ENCODE measurements around the gene ATG7.

- TF ChIP-seq ZNF274 (IDR thresholded peaks at IDR 0.05; ENCODE audit: low read length): no peak
- no peak for TF ChIP-seq ZNF274 (tag by site-specific recombination; IDR thresholded peaks at IDR 0.05; ENCODE audit: borderline replicate concordance)
- TF ChIP-seq, protein P1, sequence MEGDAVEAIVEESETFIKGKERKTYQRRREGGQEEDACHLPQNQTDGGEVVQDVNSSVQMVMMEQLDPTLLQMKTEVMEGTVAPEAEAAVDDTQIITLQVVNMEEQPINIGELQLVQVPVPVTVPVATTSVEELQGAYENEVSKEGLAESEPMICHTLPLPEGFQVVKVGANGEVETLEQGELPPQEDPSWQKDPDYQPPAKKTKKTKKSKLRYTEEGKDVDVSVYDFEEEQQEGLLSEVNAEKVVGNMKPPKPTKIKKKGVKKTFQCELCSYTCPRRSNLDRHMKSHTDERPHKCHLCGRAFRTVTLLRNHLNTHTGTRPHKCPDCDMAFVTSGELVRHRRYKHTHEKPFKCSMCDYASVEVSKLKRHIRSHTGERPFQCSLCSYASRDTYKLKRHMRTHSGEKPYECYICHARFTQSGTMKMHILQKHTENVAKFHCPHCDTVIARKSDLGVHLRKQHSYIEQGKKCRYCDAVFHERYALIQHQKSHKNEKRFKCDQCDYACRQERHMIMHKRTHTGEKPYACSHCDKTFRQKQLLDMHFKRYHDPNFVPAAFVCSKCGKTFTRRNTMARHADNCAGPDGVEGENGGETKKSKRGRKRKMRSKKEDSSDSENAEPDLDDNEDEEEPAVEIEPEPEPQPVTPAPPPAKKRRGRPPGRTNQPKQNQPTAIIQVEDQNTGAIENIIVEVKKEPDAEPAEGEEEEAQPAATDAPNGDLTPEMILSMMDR (tag by site-specific recombination; IDR thresholded peaks at IDR 0.05): peak; percentile 49; the same call in 1 of the 2 replicates
- no peak for TF ChIP-seq ZNF10 (tag by site-specific recombination; IDR thresholded peaks at IDR 0.05)
- no peak for TF ChIP-seq REST (tag by site-specific recombination; IDR thresholded peaks at IDR 0.05)
- no peak for TF ChIP-seq ZNF792 (tag by site-specific recombination; IDR thresholded peaks at IDR 0.05)
- TF ChIP-seq ZNF335 (tag by site-specific recombination; conservative IDR thresholded peaks at IDR 0.05): no peak
- TF ChIP-seq TCF7L2 (IDR thresholded peaks at IDR 0.05; ENCODE audit: borderline replicate concordance, low read depth, low read length): no peak
Observed at GRCh38 chr3:11514191-11514821, 242.1 kb downstream of the ATG7 start.
